ENCODE measurements around the gene RPL38.

- TF ChIP-seq CTCF (IDR thresholded peaks at IDR 0.05) (no peak), ZFX (IDR thresholded peaks at IDR 0.05; ENCODE audit: borderline replicate concordance) (no peak)
Measured at GRCh38 chr17:74185571-74186185, 17.8 kb upstream of the RPL38 start.

Measured in 22Rv1 (cell line).